HEK293 (cell line): Measurements from ENCODE around the gene ADCY3.

ENCODE experiments used
- BCL6B ChIP-seq: fragments of 450-650 bp; formaldehyde crosslinking; IDR thresholded peaks from 2 replicates; pipeline ENCODE4 v1.5.1; 2017; ENCODE audit warnings: missing biosample characterization, missing genetic modification characterization
- REST ChIP-seq: fragments of 450-650 bp; formaldehyde crosslinking; IDR thresholded peaks from 2 replicates; pipeline ENCODE4 v1.5.1; 2016; ENCODE audit warnings: missing biosample characterization, missing genetic modification characterization
- ZBTB21 ChIP-seq: fragments of 450-650 bp; formaldehyde crosslinking; IDR thresholded peaks from 2 replicates; pipeline ENCODE4 v1.5.1; 2017; ENCODE audit warnings: missing biosample characterization, missing genetic modification characterization
- ZNF362 ChIP-seq: fragments of 450-650 bp; formaldehyde crosslinking; IDR thresholded peaks from 2 replicates; pipeline ENCODE4 v1.5.1; 2016; ENCODE audit warnings: missing biosample characterization, missing genetic modification characterization
- ZNF426 ChIP-seq: fragments of 450-650 bp; formaldehyde crosslinking; IDR thresholded peaks from 2 replicates; pipeline ENCODE4 v1.5.1; 2017; ENCODE audit warnings: missing biosample characterization, missing genetic modification characterization, mild to moderate bottlenecking, inconsistent platforms, moderate library complexity
- ZNF501 ChIP-seq: fragments of 450-650 bp; formaldehyde crosslinking; IDR thresholded peaks from 2 replicates; pipeline ENCODE4 v1.5.1; 2016; ENCODE audit warnings: missing biosample characterization, missing genetic modification characterization
- ZNF548 ChIP-seq: fragments of 450-650 bp; formaldehyde crosslinking; IDR thresholded peaks from 2 replicates; pipeline ENCODE4 v1.5.1; 2016; ENCODE audit warnings: missing biosample characterization, missing genetic modification characterization
- ZNF658 ChIP-seq: fragments of 450-650 bp; formaldehyde crosslinking; IDR thresholded peaks from 2 replicates; pipeline ENCODE4; 2016; ENCODE audit warnings: missing biosample characterization, missing genetic modification characterization
- TF ChIP-seq, protein P1 (sequence below): fragments of 450-650 bp; formaldehyde crosslinking; IDR thresholded peaks from 2 replicates; pipeline ENCODE4 v1.5.1; 2016; ENCODE audit warnings: missing biosample characterization, missing genetic modification characterization
- TF ChIP-seq, protein P2 (sequence below): fragments of 450-650 bp; formaldehyde crosslinking; IDR thresholded peaks from 2 replicates; pipeline ENCODE4 v1.5.1; 2016; ENCODE audit warnings: missing biosample characterization, missing genetic modification characterization
- TF ChIP-seq, protein P3 (sequence below): fragments of 450-650 bp; formaldehyde crosslinking; IDR thresholded peaks from 2 replicates; pipeline ENCODE4 v1.5.1; 2016; ENCODE audit warnings: missing biosample characterization, missing genetic modification characterization

- TF ChIP-seq, protein P1, sequence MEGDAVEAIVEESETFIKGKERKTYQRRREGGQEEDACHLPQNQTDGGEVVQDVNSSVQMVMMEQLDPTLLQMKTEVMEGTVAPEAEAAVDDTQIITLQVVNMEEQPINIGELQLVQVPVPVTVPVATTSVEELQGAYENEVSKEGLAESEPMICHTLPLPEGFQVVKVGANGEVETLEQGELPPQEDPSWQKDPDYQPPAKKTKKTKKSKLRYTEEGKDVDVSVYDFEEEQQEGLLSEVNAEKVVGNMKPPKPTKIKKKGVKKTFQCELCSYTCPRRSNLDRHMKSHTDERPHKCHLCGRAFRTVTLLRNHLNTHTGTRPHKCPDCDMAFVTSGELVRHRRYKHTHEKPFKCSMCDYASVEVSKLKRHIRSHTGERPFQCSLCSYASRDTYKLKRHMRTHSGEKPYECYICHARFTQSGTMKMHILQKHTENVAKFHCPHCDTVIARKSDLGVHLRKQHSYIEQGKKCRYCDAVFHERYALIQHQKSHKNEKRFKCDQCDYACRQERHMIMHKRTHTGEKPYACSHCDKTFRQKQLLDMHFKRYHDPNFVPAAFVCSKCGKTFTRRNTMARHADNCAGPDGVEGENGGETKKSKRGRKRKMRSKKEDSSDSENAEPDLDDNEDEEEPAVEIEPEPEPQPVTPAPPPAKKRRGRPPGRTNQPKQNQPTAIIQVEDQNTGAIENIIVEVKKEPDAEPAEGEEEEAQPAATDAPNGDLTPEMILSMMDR (tag by site-specific recombination) = no peak
- no peak for TF ChIP-seq REST (tag by site-specific recombination)
- no peak for TF ChIP-seq BCL6B (tag by site-specific recombination)
- TF ChIP-seq ZNF426 (tag by site-specific recombination) = no peak
- TF ChIP-seq, protein P2, sequence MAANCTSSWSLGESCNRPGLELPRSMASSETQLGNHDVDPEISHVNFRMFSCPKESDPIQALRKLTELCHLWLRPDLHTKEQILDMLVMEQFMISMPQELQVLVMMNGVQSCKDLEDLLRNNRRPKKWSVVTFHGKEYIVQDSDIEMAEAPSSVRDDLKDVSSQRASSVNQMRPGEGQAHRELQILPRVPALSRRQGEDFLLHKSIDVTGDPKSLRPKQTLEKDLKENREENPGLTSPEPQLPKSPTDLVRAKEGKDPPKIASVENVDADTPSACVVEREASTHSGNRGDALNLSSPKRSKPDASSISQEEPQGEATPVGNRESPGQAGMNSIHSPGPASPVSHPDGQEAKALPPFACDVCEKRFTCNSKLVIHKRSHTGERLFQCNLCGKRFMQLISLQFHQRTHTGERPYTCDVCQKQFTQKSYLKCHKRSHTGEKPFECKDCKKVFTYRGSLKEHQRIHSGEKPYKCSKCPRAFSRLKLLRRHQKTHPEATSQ (tag by site-specific recombination) = no peak
- TF ChIP-seq, protein P3, sequence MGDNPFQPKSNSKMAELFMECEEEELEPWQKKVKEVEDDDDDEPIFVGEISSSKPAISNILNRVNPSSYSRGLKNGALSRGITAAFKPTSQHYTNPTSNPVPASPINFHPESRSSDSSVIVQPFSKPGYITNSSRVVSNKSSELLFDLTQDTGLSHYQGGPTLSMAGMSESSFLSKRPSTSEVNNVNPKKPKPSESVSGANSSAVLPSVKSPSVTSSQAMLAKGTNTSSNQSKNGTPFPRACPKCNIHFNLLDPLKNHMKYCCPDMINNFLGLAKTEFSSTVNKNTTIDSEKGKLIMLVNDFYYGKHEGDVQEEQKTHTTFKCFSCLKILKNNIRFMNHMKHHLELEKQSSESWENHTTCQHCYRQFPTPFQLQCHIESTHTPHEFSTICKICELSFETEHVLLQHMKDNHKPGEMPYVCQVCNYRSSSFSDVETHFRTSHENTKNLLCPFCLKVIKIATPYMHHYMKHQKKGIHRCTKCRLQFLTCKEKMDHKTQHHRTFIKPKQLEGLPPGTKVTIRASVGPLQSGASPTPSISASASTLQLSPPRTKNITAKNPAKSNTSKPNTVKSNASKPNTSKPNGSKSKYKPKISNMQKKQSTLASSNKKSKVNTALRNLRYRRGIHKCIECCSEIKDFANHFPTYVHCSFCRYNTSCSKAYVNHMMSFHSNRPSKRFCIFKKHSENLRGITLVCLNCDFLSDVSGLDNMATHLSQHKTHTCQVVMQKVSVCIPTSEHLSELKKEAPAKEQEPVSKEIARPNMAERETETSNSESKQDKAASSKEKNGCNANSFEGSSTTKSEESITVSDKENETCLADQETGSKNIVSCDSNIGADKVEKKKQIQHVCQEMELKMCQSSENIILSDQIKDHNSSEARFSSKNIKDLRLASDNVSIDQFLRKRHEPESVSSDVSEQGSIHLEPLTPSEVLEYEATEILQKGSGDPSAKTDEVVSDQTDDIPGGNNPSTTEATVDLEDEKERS (tag by site-specific recombination) = no peak
- no peak for TF ChIP-seq ZNF548 (tag by site-specific recombination)
- TF ChIP-seq ZNF362 = no peak
- no peak for TF ChIP-seq ZBTB21 (tag by site-specific recombination)
- no peak for TF ChIP-seq ZNF501 (tag by site-specific recombination)
- no peak for TF ChIP-seq ZNF658 (tag by site-specific recombination)
Observed at GRCh38 chr2:24813691-24814137, 106.3 kb downstream of the ADCY3 start.
